OCI-LY1 (cell line): ENCODE results near the gene STAT4.

Source experiments
- H2AFZ ChIP-seq: fragments of 200-600 bp; sonication (generic), shearing (Covaris generic); 2 replicates; pipeline ENCODE4 v1.6.0; 2014; ENCODE audit warnings: antibody characterized with exemption, mild to moderate bottlenecking, low read length
- H3F3A ChIP-seq: fragments of 200-600 bp; sonication (generic), shearing (Covaris generic); 2 replicates; pipeline ENCODE4 v1.6.0; 2014; ENCODE audit warnings: mild to moderate bottlenecking, antibody characterized with exemption, low read length, moderate library complexity; ENCODE audit not compliant: insufficient read depth
- H3K27ac ChIP-seq: fragments of 200-600 bp; sonication (generic); 2 replicates; pipeline ENCODE4 v1.5.1; 2014; ENCODE audit warnings: low read length, mixed run types, mild to moderate bottlenecking, low read depth; ENCODE audit not compliant: poor library complexity, severe bottlenecking
- H3K27me3 ChIP-seq: fragments of 200-600 bp; sonication (generic); 2 replicates; pipeline ENCODE4 v1.6.0; 2014; ENCODE audit warnings: antibody characterized with exemption, mild to moderate bottlenecking, low read length, moderate library complexity; ENCODE audit not compliant: insufficient read depth
- H3K36me3 ChIP-seq: fragments of 200-600 bp; sonication (generic); 2 replicates; pipeline ENCODE4 v1.6.1; 2014; ENCODE audit warnings: mild to moderate bottlenecking, antibody characterized with exemption, low read length, moderate library complexity, mixed read lengths; ENCODE audit not compliant: insufficient read depth
- H3K4me1 ChIP-seq: fragments of 200-600 bp; sonication (generic); 2 replicates; pipeline ENCODE4 v1.5.1; 2014; ENCODE audit warnings: mild to moderate bottlenecking, low read length, moderate library complexity; ENCODE audit not compliant: insufficient read depth, severe bottlenecking
- H3K4me2 ChIP-seq: fragments of 200-600 bp; sonication (generic), shearing (Covaris generic); 2 replicates; pipeline ENCODE4 v1.6.1; 2014; ENCODE audit warnings: low read length
- H3K4me3 ChIP-seq: fragments of 200-600 bp; sonication (generic); 2 replicates; pipeline ENCODE4 v1.5.1; 2014; ENCODE audit warnings: low read length, low read depth, mild to moderate bottlenecking, mixed read lengths; ENCODE audit not compliant: poor library complexity, severe bottlenecking
- H3K79me2 ChIP-seq: fragments of 200-600 bp; shearing (Covaris generic); 2 replicates; pipeline ENCODE4 v1.6.1; 2016; ENCODE audit warnings: mixed run types, low read length, mixed read lengths; ENCODE audit not compliant: insufficient read depth
- H3K9ac ChIP-seq: fragments of 200-600 bp; sonication (generic), shearing (Covaris generic); 2 replicates; pipeline ENCODE4 v1.6.1; 2014; ENCODE audit warnings: mild to moderate bottlenecking, low read length, mixed read lengths
- H3K9me2 ChIP-seq: fragments of 200-600 bp; sonication (generic), shearing (Covaris generic); 2 replicates; pipeline ENCODE4 v1.6.1; 2014; ENCODE audit warnings: low read depth, mild to moderate bottlenecking, low read length, mixed read lengths
- H3K9me3 ChIP-seq: fragments of 200-600 bp; shearing (Covaris generic); 2 replicates; pipeline ENCODE4 v1.6.1; 2014; ENCODE audit warnings: low read length, mixed read lengths
- H4K20me1 ChIP-seq: fragments of 200-600 bp; sonication (generic), shearing (Covaris generic); 2 replicates; pipeline ENCODE4 v1.6.0; 2016; ENCODE audit warnings: mild to moderate bottlenecking, low read length; ENCODE audit not compliant: insufficient read depth
- CTCF ChIP-seq: fragments of 200-600 bp; sonication (generic), shearing (Covaris generic); IDR thresholded peaks from 2 replicates; pipeline ENCODE4 v1.5.1; 2017; ENCODE audit warnings: mild to moderate bottlenecking, antibody characterized with exemption, low read length, moderate library complexity, mixed read lengths
- EZH2 ChIP-seq: fragments of 200-600 bp; sonication (generic), shearing (Covaris generic); IDR thresholded peaks from 2 replicates; pipeline ENCODE4 v1.8.0; 2017; ENCODE audit warnings: borderline replicate concordance, mixed run types, mild to moderate bottlenecking, antibody characterized with exemption, low read length, moderate library complexity, mixed read lengths

The STAT4 gene

GRCh38 chr2:191045141-191045540 lies 105.7 kb downstream of the STAT4 start:
- Histone ChIP-seq H3K36me3 (no peaks in the 10 kb centered on the region), H3K4me2 (no peak overlapping the region), H3K27ac (no peak overlapping the region), H3K9ac (no peak overlapping the region), H3K9me3 (no peaks in the 10 kb centered on the region), H4K20me1 (no peaks in the 10 kb centered on the region), H2AFZ (no peak overlapping the region), H3F3A (no peaks in the 10 kb centered on the region), H3K27me3 (no peaks in the 10 kb centered on the region), H3K4me3 (no peak overlapping the region), H3K4me1 (no peaks in the 10 kb centered on the region), H3K79me2 (no peaks in the 10 kb centered on the region), H3K9me2 (no peaks in the 10 kb centered on the region)
- TF ChIP-seq EZH2: no peak

GRCh38 chr2:191043438-191043837 lies 107.4 kb downstream of the STAT4 start:
- H2AFZ ChIP-seq: no peak overlapping the region
- no peaks in the 10 kb centered on the region for H3K27me3 ChIP-seq
- H3K36me3 ChIP-seq: no peaks in the 10 kb centered on the region
- H4K20me1 ChIP-seq: no peaks in the 10 kb centered on the region
- H3K4me2 ChIP-seq: no peak overlapping the region
- H3K79me2 ChIP-seq: no peaks in the 10 kb centered on the region
- H3F3A ChIP-seq: no peaks in the 10 kb centered on the region
- H3K9me3 ChIP-seq: no peaks in the 10 kb centered on the region
- H3K4me3 ChIP-seq: no peak overlapping the region
- no peak overlapping the region for H3K9ac ChIP-seq
- H3K27ac ChIP-seq: no peak overlapping the region
- no peaks in the 10 kb centered on the region for H3K9me2 ChIP-seq
- no peaks in the 10 kb centered on the region for H3K4me1 ChIP-seq
- TF ChIP-seq EZH2 (no peak), CTCF (no peak)

- no peaks in the 10 kb centered on the region for H3K9me3 ChIP-seq
- H3K4me3 ChIP-seq: no peak overlapping the region
- H3F3A ChIP-seq: no peaks in the 10 kb centered on the region
- H3K4me1 ChIP-seq: no peaks in the 10 kb centered on the region
- no peaks in the 10 kb centered on the region for H3K9me2 ChIP-seq
- H3K4me2 ChIP-seq: no peak overlapping the region
- no peaks in the 10 kb centered on the region for H3K36me3 ChIP-seq
- no peak overlapping the region for H2AFZ ChIP-seq
- H3K27me3 ChIP-seq: no peaks in the 10 kb centered on the region
- H3K79me2 ChIP-seq: no peaks in the 10 kb centered on the region
- no peak overlapping the region for H3K9ac ChIP-seq
- TF ChIP-seq EZH2 (no peak), CTCF (no peak)
- H3K27ac ChIP-seq: no peak overlapping the region
- H4K20me1 ChIP-seq: no peaks in the 10 kb centered on the region
Measured at GRCh38 chr2:191041418-191042161, 109.2 kb downstream of the STAT4 start.

GRCh38 chr2:191039616-191040015 lies 111.2 kb downstream of the STAT4 start:
- Histone ChIP-seq H3K4me1 (no peaks in the 10 kb centered on the region), H3K4me3 (no peak overlapping the region), H3K4me2 (no peak overlapping the region), H3K9ac (no peak overlapping the region), H3K27me3 (no peaks in the 10 kb centered on the region), H3K27ac (no peak overlapping the region), H3K9me2 (no peaks in the 10 kb centered on the region), H4K20me1 (no peaks in the 10 kb centered on the region), H3K36me3 (no peaks in the 10 kb centered on the region), H3F3A (no peaks in the 10 kb centered on the region), H3K9me3 (no peaks in the 10 kb centered on the region), H2AFZ (no peak overlapping the region), H3K79me2 (no peaks in the 10 kb centered on the region)
- TF ChIP-seq EZH2: no peak
- no peak for TF ChIP-seq CTCF
